Measurements from ENCODE around the gene NACC1.

Gene NACC1

GRCh38 chr19:13127051-13127450 is 9.0 kb downstream of the NACC1 start:
- TF ChIP-seq CTCF (conservative IDR thresholded peaks at IDR 0.05), result no peak
- TF ChIP-seq ZFX (IDR thresholded peaks at IDR 0.05), result no peak
- H3K27ac ChIP-seq, result no peak overlapping the region

- no peak for TF ChIP-seq ZFX (IDR thresholded peaks at IDR 0.05)
- no peak for TF ChIP-seq CTCF (conservative IDR thresholded peaks at IDR 0.05)
Observed at GRCh38 chr19:13127811-13128575, 9.9 kb downstream of the NACC1 start.

GRCh38 chr19:13128583-13128982 is 10.5 kb downstream of the NACC1 start:
- no peak for TF ChIP-seq ZFX (IDR thresholded peaks at IDR 0.05)
- no peak for TF ChIP-seq CTCF (conservative IDR thresholded peaks at IDR 0.05)

More at GRCh38 chr19:13127811-13128575, 9.9 kb downstream of the NACC1 start:
- H3K27ac ChIP-seq, result no peak overlapping the region

GRCh38 chr19:13129384-13129783 is 11.3 kb downstream of the NACC1 start:
- no peak overlapping the region for H3K27ac ChIP-seq
- TF ChIP-seq ZFX (IDR thresholded peaks at IDR 0.05) (no peak), CTCF (conservative IDR thresholded peaks at IDR 0.05) (no peak)

More at GRCh38 chr19:13128583-13128982, 10.5 kb downstream of the NACC1 start:
- H3K27ac ChIP-seq, result no peak overlapping the region

- no peak for TF ChIP-seq ZFX (IDR thresholded peaks at IDR 0.05)
- no peak for TF ChIP-seq CTCF (conservative IDR thresholded peaks at IDR 0.05)
- no peak overlapping the region for H3K27ac ChIP-seq
Observed at GRCh38 chr19:13130886-13131490, 12.9 kb downstream of the NACC1 start.

- TF ChIP-seq ZFX (IDR thresholded peaks at IDR 0.05) (no peak), CTCF (conservative IDR thresholded peaks at IDR 0.05) (no peak)
- no peak overlapping the region for H3K27ac ChIP-seq
Observed at GRCh38 chr19:13132471-13133180, 14.6 kb downstream of the NACC1 start.
